Keratinocyte (primary cell): ENCODE data around the gene CLEC9A. TPM values are rescaled to one million over a fixed set of nuclear protein-coding genes. Genes with fewer than 3 reads are reported as not detected.

ENCODE experiments used
- DNase-seq: peaks from one replicate; pipeline ENCODE4 v3.0.0-alpha.2; 2011; ENCODE audit warnings: low read depth, missing footprints, low spot score
- FAIRE-seq: peaks from 2 replicates; lab custom pipeline; 2011; peaks lifted over from hg19 to GRCh38; lab: Jason Lieb, UNC
- H2AFZ ChIP-seq: 2 replicates; pipeline ENCODE4 v1.6.0; 2012; ENCODE audit warnings: low read length, control low read depth, inconsistent platforms; ENCODE audit not compliant: control insufficient read depth
- H3K27ac ChIP-seq: 2 replicates; pipeline ENCODE4 v1.5.1; 2011; ENCODE audit warnings: low read length; ENCODE audit not compliant: control insufficient read depth, insufficient read depth
- H3K27me3 ChIP-seq: 3 replicates; pipeline ENCODE4 v1.6.0; 2011; ENCODE audit warnings: low read length; ENCODE audit not compliant: control insufficient read depth, insufficient read depth; ENCODE audit errors: extremely low read depth
- H3K36me3 ChIP-seq, 2 experiments: 2 replicates in 1 of 2; 3 replicates in 1 of 2; pipeline ENCODE4 v1.5.1; 2011; ENCODE audit warnings: low read length in 2 of 2, mild to moderate bottlenecking in 1 of 2; ENCODE audit not compliant: control insufficient read depth in 2 of 2, insufficient read depth in 2 of 2; ENCODE audit errors: extremely low read depth in 1 of 2
- H3K4me1 ChIP-seq: 3 replicates; pipeline ENCODE4 v1.5.1; 2011; ENCODE audit warnings: low read length; ENCODE audit not compliant: control insufficient read depth, insufficient read depth; ENCODE audit errors: extremely low read depth
- H3K4me2 ChIP-seq: 3 replicates; pipeline ENCODE4 v1.6.0; 2011; ENCODE audit warnings: low read depth, low read length; ENCODE audit not compliant: control insufficient read depth, insufficient read depth; ENCODE audit errors: extremely low read depth
- H3K4me3 ChIP-seq, 3 experiments: fragments of 200-600 bp in 1 of 3; sonication (generic) in 1 of 3; 2 replicates in 2 of 3; 3 replicates in 1 of 3; pipeline ENCODE4 v1.5.1; 2011 to 2016; ENCODE audit warnings: low read length in 3 of 3, mild to moderate bottlenecking in 3 of 3, control low read depth in 2 of 3, inconsistent platforms in 1 of 3, low read depth in 1 of 3, mixed read lengths in 1 of 3, mixed run types in 1 of 3, moderate library complexity in 1 of 3; ENCODE audit not compliant: control insufficient read depth in 2 of 3, insufficient read depth in 2 of 3; ENCODE audit errors: extremely low read depth in 1 of 3
- H3K79me2 ChIP-seq: 2 replicates; pipeline ENCODE4 v1.6.0; 2012; ENCODE audit warnings: low read length; ENCODE audit not compliant: control insufficient read depth, insufficient read depth
- H3K9ac ChIP-seq: 3 replicates; pipeline ENCODE4 v1.6.0; 2011; ENCODE audit warnings: low read length; ENCODE audit not compliant: control insufficient read depth, insufficient read depth; ENCODE audit errors: extremely low read depth
- H3K9me1 ChIP-seq: 3 replicates; pipeline ENCODE4 v1.6.0; 2011; ENCODE audit warnings: low read length; ENCODE audit not compliant: control insufficient read depth, insufficient read depth; ENCODE audit errors: extremely low read depth
- H3K9me3 ChIP-seq: 2 replicates; pipeline ENCODE4 v1.5.1; 2012; ENCODE audit warnings: low read depth, low read length; ENCODE audit not compliant: control insufficient read depth
- H4K20me1 ChIP-seq: 3 replicates; pipeline ENCODE4 v1.6.0; 2011; ENCODE audit warnings: low read length; ENCODE audit not compliant: control insufficient read depth, insufficient read depth; ENCODE audit errors: extremely low read depth
- CTCF ChIP-seq, 3 experiments: IDR thresholded peaks in 1 of 3; conservative IDR thresholded peaks in 1 of 3; optimal IDR thresholded peaks in 1 of 3; 2 replicates in 2 of 3; 3 replicates in 1 of 3; pipeline versions ENCODE3 to v1.5.1; 2011; ENCODE audit warnings: low read length in 3 of 3, mild to moderate bottlenecking in 3 of 3, moderate library complexity in 2 of 3, control low read depth in 1 of 3, inconsistent platforms in 1 of 3; ENCODE audit not compliant: insufficient read depth in 2 of 3; ENCODE audit errors: extremely low read depth in 1 of 3
- EZH2 ChIP-seq: IDR thresholded peaks from one replicate; pipeline ENCODE4 v1.6.1; 2012; ENCODE audit warnings: inconsistent platforms, mild to moderate bottlenecking, low read length, moderate library complexity
- dilution Hi-C: fragments of 300-500 bp; cut with MboI; formaldehyde crosslinking; loops from one replicate; pipeline ENCODE4 v1.7.0; 2020; ENCODE audit warnings: low sequenced_read_pairs; ENCODE audit not compliant: extremely low pct_ligation_motif_present
- polyA plus RNA-seq, 5 experiments: library from polyadenylated mRNA; depleted of rRNA in 3 of 5; stranded (reverse) in 3 of 5; stranded (forward) in 1 of 5; unstranded in 1 of 5; fragments of >200 nt; gene quantifications; 1 replicate in 1 of 5; 2 replicates in 3 of 5; 3 replicates in 1 of 5; pipeline versions ENCODE4 v1.2.1 to v1.2.3, GENCODE V29; 2011 to 2012; ENCODE audit warnings: missing spikeins in 2 of 5, low read depth in 1 of 5, low replicate concordance in 1 of 5

The CLEC9A gene
- polyA plus RNA-seq, 1 donor (not counting 4 experiments of a cell fraction or from before 2014, with no cell fraction given), result not detected

GRCh38 chr12:10058387-10058786 is 27.9 kb downstream of the CLEC9A start:
- Histone ChIP-seq H3K4me1 (no peaks in the 10 kb centered on the region), H3K9ac (no peak overlapping the region), H4K20me1 (no peaks in the 10 kb centered on the region), H3K79me2 (no peaks in the 10 kb centered on the region), H3K36me3 (no peaks in the 10 kb centered on the region), H3K4me2 (no peak overlapping the region), H3K27ac (no peak overlapping the region), H3K27me3 (no peaks in the 10 kb centered on the region), H3K9me1 (no peaks in the 10 kb centered on the region), H3K4me3 (no peak overlapping the region), H2AFZ (no peak overlapping the region), H3K9me3 (no peaks in the 10 kb centered on the region)
- FAIRE-seq, result no peak
- dilution Hi-C loops, result no loop called here
- TF ChIP-seq CTCF (optimal IDR thresholded peaks at IDR 0.05 in 1 of 3, IDR thresholded peaks at IDR 0.05 in 1 of 3, conservative IDR thresholded peaks at IDR 0.05 in 1 of 3; ENCODE audit: extremely low read depth in 1 of 3, insufficient read depth in 2 of 3, low read length in 3 of 3) (no peak), EZH2 (no peak)
- DNase-seq, result no peak

GRCh38 chr12:10065241-10065640 is 34.8 kb downstream of the CLEC9A start:
- Histone ChIP-seq H3K4me3 (no peak overlapping the region), H3K9me1 (no peaks in the 10 kb centered on the region), H3K27me3 (no peaks in the 10 kb centered on the region), H3K79me2 (no peaks in the 10 kb centered on the region), H2AFZ (no peak overlapping the region), H3K27ac (no peak overlapping the region), H4K20me1 (no peaks in the 10 kb centered on the region), H3K36me3 (no peaks in the 10 kb centered on the region), H3K4me2 (no peak overlapping the region), H3K9me3 (no peaks in the 10 kb centered on the region), H3K9ac (no peak overlapping the region), H3K4me1 (no peaks in the 10 kb centered on the region)
- no peak for DNase-seq
- peak; percentile 17 for FAIRE-seq
- TF ChIP-seq EZH2, result no peak
- TF ChIP-seq CTCF (optimal IDR thresholded peaks at IDR 0.05 in 1 of 3, IDR thresholded peaks at IDR 0.05 in 1 of 3, conservative IDR thresholded peaks at IDR 0.05 in 1 of 3; ENCODE audit: extremely low read depth in 1 of 3, insufficient read depth in 2 of 3, low read length in 3 of 3), result no peak
- dilution Hi-C loops, result no loop called here
